ENCODE data around the gene THAP8.

DNA sequence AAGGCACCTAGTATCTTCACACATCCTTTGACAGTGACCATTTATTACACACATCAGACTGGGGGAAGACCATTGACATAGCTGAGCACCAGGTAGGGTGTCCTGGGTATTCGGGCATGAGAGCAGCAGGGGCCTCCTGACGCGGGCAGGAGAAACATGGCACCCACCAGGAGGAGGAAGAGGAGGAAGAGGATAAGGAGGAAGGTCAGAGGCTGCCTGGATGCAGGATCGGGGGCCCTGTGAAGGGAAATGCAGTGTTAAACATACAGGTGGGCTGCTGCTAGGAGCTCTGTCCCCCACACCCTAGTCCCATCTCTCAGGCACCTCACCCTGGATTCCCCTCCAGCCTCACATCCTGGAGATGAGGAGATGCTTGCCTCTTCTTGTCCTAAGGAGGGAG lies 50.8 kb downstream of the THAP8 start:
- TF ChIP-seq CTCF (conservative IDR thresholded peaks at IDR 0.05; ENCODE audit: low read length), result no peak
- TF ChIP-seq EZH2phosphoT487 (IDR thresholded peaks at IDR 0.05; ENCODE audit: borderline replicate concordance), result no peak

All from Loucy (cell line).